Vagina (tissue), 2 donors: ENCODE measurements around the gene UPP2.

Experiments
- POLR2A ChIP-seq, 2 donors: fragments of 450-650 bp; IDR thresholded peaks; one replicate each; pipeline ENCODE4 v1.6.1; 2017; ENCODE audit warnings: antibody characterized with exemption in 2 of 2, mild to moderate bottlenecking in 2 of 2, moderate library complexity in 2 of 2
- TF ChIP-seq, protein P1 (sequence below), 3 experiments: fragments of 450-650 bp in 2 of 3; fragments of 200-600 bp in 1 of 3; sonication (generic) in 1 of 3; IDR thresholded peaks; one replicate each; pipeline ENCODE4 v1.5.1; 2017 to 2019; ENCODE audit warnings: antibody characterized with exemption in 3 of 3, mild to moderate bottlenecking in 2 of 3, moderate library complexity in 2 of 3

DNA sequence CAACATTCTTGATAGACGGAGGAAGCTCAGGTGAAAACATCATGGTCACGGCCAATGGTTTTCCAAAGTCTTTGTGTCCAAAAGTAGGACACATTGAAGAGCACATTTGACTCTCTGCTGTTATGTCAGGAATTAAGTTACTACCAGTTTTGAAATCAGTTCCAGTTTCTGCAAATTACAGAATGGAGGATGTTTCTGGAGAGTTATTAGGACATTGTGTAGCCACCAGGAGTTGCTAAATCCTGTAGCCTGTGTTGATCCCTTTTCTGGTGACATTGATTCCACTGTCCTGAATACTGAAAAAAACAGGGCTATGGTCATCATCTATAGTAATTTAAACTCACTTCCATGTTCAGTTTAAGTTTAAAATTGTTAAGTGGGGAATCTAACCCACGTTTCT lies 15.3 kb downstream of the UPP2 start:
- TF ChIP-seq, protein P1, sequence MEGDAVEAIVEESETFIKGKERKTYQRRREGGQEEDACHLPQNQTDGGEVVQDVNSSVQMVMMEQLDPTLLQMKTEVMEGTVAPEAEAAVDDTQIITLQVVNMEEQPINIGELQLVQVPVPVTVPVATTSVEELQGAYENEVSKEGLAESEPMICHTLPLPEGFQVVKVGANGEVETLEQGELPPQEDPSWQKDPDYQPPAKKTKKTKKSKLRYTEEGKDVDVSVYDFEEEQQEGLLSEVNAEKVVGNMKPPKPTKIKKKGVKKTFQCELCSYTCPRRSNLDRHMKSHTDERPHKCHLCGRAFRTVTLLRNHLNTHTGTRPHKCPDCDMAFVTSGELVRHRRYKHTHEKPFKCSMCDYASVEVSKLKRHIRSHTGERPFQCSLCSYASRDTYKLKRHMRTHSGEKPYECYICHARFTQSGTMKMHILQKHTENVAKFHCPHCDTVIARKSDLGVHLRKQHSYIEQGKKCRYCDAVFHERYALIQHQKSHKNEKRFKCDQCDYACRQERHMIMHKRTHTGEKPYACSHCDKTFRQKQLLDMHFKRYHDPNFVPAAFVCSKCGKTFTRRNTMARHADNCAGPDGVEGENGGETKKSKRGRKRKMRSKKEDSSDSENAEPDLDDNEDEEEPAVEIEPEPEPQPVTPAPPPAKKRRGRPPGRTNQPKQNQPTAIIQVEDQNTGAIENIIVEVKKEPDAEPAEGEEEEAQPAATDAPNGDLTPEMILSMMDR (IDR thresholded peaks at IDR 0.05) = no peak
- no peak for TF ChIP-seq POLR2A (IDR thresholded peaks at IDR 0.05)
